ENCODE results near the gene EDEM3. TPM values are rescaled to one million over a fixed set of nuclear protein-coding genes. Genes with fewer than 3 reads are reported as not detected.

Gene EDEM3
- total RNA-seq, 3 donors from 2014 or later (not counting 1 experiment from before 2014, with no cell fraction given), result 8.9 to 15.4 (median 15.1) TPM

DNA sequence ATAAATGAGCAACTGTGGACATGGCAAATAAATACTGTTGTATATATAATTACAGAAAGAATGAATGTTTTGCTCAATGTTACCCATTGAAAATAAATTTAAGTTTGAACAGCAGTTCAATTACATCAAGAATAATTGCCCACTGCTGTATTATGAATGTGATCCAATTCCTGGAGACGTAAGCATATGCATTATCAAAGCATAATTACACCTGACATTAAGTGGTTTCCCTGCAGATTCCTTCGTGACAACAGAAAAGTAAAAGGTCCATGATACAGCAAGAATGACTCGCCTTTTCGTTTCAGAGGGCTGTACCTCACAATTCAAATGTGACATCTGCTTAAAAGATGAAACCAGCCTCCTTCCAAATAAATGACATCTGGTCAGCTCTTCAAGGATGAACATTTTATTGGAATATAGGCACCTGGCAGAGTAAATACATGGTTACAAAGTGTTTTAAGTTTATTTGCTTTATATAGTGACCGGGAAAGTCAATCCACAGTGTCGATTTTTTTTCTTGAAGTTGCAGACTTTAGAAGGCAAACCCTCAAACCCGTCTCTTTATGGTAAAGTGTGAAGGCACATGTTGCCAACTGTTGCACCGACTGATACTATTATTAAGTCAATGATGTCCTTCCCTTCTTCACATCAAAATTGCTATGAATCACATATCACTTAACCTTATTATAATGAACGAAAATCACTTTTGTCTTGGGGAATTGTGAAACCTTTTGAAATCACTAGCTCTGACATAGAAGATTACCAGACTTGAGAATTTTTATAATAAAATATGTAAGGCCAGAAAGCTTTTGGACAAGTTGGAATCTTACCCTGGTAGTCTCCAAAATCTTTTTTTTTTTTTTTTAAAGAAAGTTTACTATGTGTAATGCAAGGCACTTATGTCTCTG, 36.2 kb upstream of the EDEM3 start:
- TF ChIP-seq, protein P1, sequence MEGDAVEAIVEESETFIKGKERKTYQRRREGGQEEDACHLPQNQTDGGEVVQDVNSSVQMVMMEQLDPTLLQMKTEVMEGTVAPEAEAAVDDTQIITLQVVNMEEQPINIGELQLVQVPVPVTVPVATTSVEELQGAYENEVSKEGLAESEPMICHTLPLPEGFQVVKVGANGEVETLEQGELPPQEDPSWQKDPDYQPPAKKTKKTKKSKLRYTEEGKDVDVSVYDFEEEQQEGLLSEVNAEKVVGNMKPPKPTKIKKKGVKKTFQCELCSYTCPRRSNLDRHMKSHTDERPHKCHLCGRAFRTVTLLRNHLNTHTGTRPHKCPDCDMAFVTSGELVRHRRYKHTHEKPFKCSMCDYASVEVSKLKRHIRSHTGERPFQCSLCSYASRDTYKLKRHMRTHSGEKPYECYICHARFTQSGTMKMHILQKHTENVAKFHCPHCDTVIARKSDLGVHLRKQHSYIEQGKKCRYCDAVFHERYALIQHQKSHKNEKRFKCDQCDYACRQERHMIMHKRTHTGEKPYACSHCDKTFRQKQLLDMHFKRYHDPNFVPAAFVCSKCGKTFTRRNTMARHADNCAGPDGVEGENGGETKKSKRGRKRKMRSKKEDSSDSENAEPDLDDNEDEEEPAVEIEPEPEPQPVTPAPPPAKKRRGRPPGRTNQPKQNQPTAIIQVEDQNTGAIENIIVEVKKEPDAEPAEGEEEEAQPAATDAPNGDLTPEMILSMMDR (IDR thresholded peaks at IDR 0.05), result no peak
- peaks cover 11% of the 10 kb centered on the region for H3K36me3 ChIP-seq (ENCODE audit: control insufficient read depth, insufficient read depth, low read length)
- 96% methylated on average over 8 of the region's 9 CpGs for WGBS (ENCODE audit: insufficient coverage)
- no peaks in the 10 kb centered on the region for H3K4me1 ChIP-seq (ENCODE audit: control insufficient read depth, insufficient read depth, low read length)
- no peaks in the 10 kb centered on the region for H3K27me3 ChIP-seq (ENCODE audit: control insufficient read depth, insufficient read depth, low read length)
- no peak overlapping the region for H3K27ac ChIP-seq (ENCODE audit: low read length)
- H3K4me3 Mint-ChIP-seq, result no peak overlapping the region
- ATAC-seq (no peak), DNase-seq (no peak)
- no peaks in the 10 kb centered on the region for H3K9me3 ChIP-seq (ENCODE audit: control insufficient read depth, insufficient read depth, low read length)
- H3K4me1 Mint-ChIP-seq, result peaks cover 0 to 8% of the 10 kb centered on the region in 2 donors
- H3K9me3 Mint-ChIP-seq, result no peaks in the 10 kb centered on the region
- peaks cover 10% of the 10 kb centered on the region for H3K36me3 Mint-ChIP-seq
- intact Hi-C loops (cut with micrococcal nuclease), result no loop called here
- H3K4me3 ChIP-seq (ENCODE audit: low read length), result no peak overlapping the region
- no peaks in the 10 kb centered on the region for H3K27me3 Mint-ChIP-seq (ENCODE audit: low read depth in 2 of 2)
- no peak overlapping the region for H3K27ac Mint-ChIP-seq

DNA sequence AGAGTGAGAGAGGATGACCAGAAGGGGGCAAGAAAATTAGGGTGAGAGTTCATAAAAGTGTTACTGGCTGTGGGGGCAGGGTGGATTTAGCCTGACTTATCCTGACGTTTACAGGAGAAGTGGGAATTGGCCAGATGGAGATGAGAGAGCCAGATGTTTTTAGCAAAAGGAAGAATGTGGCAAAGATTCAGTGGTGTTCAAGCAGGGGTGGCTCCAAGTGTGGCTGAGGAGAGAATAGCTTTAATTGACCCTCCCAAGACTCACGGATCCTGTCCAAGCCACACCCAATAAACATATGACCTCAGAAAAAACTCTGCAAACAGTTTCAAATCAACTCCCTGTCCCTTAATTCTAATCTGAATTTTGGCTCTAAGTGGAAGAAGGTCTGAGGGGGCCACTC, 35.2 kb upstream of the EDEM3 start:
- no peak for DNase-seq
- H3K27ac ChIP-seq (ENCODE audit: low read length), result no peak overlapping the region
- H3K4me1 ChIP-seq (ENCODE audit: control insufficient read depth, insufficient read depth, low read length), result no peaks in the 10 kb centered on the region
- TF ChIP-seq, protein P1 (IDR thresholded peaks at IDR 0.05), result no peak
- no peak overlapping the region for H3K27ac Mint-ChIP-seq
- peaks cover 12% of the 10 kb centered on the region for H3K36me3 Mint-ChIP-seq
- H3K36me3 ChIP-seq (ENCODE audit: control insufficient read depth, insufficient read depth, low read length), result peaks cover 5% of the 10 kb centered on the region
- no peak overlapping the region for H3K4me3 Mint-ChIP-seq
- H3K27me3 Mint-ChIP-seq (ENCODE audit: low read depth in 2 of 2), result no peaks in the 10 kb centered on the region
- ATAC-seq, result no peak
- H3K4me1 Mint-ChIP-seq, result peaks cover 0 to 8% of the 10 kb centered on the region in 2 donors
- no peaks in the 10 kb centered on the region for H3K9me3 ChIP-seq (ENCODE audit: control insufficient read depth, insufficient read depth, low read length)
- intact Hi-C loops (cut with micrococcal nuclease), result loop anchor here (10.0 kb wide), 1 partner anchor 65 kb away; no protein-coding TSS in a partner anchor
- H3K9me3 Mint-ChIP-seq, result peaks cover 2% of the 10 kb centered on the region in 2 donors
- no peaks in the 10 kb centered on the region for H3K27me3 ChIP-seq (ENCODE audit: control insufficient read depth, insufficient read depth, low read length)
- 93% methylated on average over 1 of the region's 2 CpGs for WGBS (ENCODE audit: insufficient coverage)
- no peak overlapping the region for H3K4me3 ChIP-seq (ENCODE audit: low read length)

DNA sequence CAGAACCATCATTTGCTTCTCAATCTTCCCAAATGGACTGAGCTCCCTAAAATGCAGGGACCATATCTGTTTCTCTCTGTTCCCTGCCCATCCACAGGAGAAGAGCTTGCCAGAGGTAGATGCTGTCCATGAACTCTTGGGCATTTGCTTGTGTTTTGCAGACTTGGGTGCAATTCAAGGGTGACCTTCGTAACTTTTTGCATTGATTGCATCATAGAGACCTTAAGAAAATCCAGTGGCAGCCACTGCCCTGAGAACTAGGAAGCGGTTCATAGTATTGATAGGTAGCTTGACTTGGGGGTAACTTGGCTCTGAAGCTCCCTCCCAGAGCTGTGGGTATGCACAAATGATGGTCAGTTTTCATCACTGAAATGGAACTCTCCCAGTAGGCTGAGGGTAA, 34.3 kb upstream of the EDEM3 start:
- Histone ChIP-seq H3K36me3 (ENCODE audit: control insufficient read depth, insufficient read depth, low read length) (peaks cover 4% of the 10 kb centered on the region), H3K27me3 (ENCODE audit: control insufficient read depth, insufficient read depth, low read length) (no peaks in the 10 kb centered on the region), H3K4me3 (ENCODE audit: low read length) (no peak overlapping the region), H3K4me1 (ENCODE audit: control insufficient read depth, insufficient read depth, low read length) (no peaks in the 10 kb centered on the region), H3K27ac (ENCODE audit: low read length) (no peak overlapping the region), H3K9me3 (ENCODE audit: control insufficient read depth, insufficient read depth, low read length) (peaks cover 2% of the 10 kb centered on the region)
- intact Hi-C loops (cut with micrococcal nuclease), result loop anchor here (10.0 kb wide), 1 partner anchor 64 kb away; no protein-coding TSS in a partner anchor
- peaks cover 0 to 8% of the 10 kb centered on the region in 2 donors for H3K4me1 Mint-ChIP-seq
- no peaks in the 10 kb centered on the region for H3K27me3 Mint-ChIP-seq (ENCODE audit: low read depth in 2 of 2)
- WGBS (ENCODE audit: insufficient coverage), result 86% methylated on average over 2 of the region's 2 CpGs
- peaks cover 21% of the 10 kb centered on the region for H3K36me3 Mint-ChIP-seq
- DNase-seq, result no peak
- H3K4me3 Mint-ChIP-seq, result no peak overlapping the region
- H3K27ac Mint-ChIP-seq, result no peak overlapping the region
- H3K9me3 Mint-ChIP-seq, result peaks cover 6 to 8% of the 10 kb centered on the region in 2 donors
- no peak for ATAC-seq
- TF ChIP-seq, protein P1 (IDR thresholded peaks at IDR 0.05), result no peak

All from natural killer cell (primary cell).